ENCODE measurements around the gene VPS51. TPM values are rescaled to one million over a fixed set of nuclear protein-coding genes. Genes with fewer than 3 reads are reported as not detected.
"Not testable (repeated sequence)": the region's sequence is repeated elsewhere in the genome, so short reads cannot be mapped to it uniquely, and the experiment has no call there.

VPS51 gene
- total RNA-seq, 2 donors from 2014 or later = 71.8 to 80.6 TPM

GRCh38 chr11:65136515-65137096 lies 40.6 kb downstream of the VPS51 start:
- peak overlapping the region; percentile 98 for H3K4me3 Mint-ChIP-seq
- H3K36me3 Mint-ChIP-seq (ENCODE audit: low read depth) = peaks cover 37% of the 10 kb centered on the region
- H3K27me3 Mint-ChIP-seq = no peaks in the 10 kb centered on the region
- H3K27ac Mint-ChIP-seq = peak overlapping the region; percentile 99
- ATAC-seq (replicated peaks) = no peak
- peaks cover 17% of the 10 kb centered on the region for H3K4me1 Mint-ChIP-seq
- H3K9me3 Mint-ChIP-seq = no peaks in the 10 kb centered on the region

- H3K4me1 Mint-ChIP-seq = no peaks in the 10 kb centered on the region
- no peak overlapping the region for H3K27ac Mint-ChIP-seq
- no peak overlapping the region for H3K4me3 Mint-ChIP-seq
- ATAC-seq (replicated peaks) = no peak
- peaks cover 3% of the 10 kb centered on the region for H3K27me3 Mint-ChIP-seq
- H3K9me3 Mint-ChIP-seq = no peaks in the 10 kb centered on the region
- no peaks in the 10 kb centered on the region for H3K36me3 Mint-ChIP-seq (ENCODE audit: low read depth)
Measured at GRCh38 chr11:65141896-65142494, 46.0 kb downstream of the VPS51 start.

- Mint-ChIP-seq H3K27me3 (no peaks in the 10 kb centered on the region), H3K9me3 (no peaks in the 10 kb centered on the region), H3K27ac (no peak overlapping the region), H3K4me1 (peaks cover 5% of the 10 kb centered on the region), H3K4me3 (no peak overlapping the region), H3K36me3 (ENCODE audit: low read depth) (no peaks in the 10 kb centered on the region)
- ATAC-seq (replicated peaks) = no peak
Measured at GRCh38 chr11:65147352-65148075, 51.5 kb downstream of the VPS51 start.

- Mint-ChIP-seq H3K4me1 (peaks cover 5% of the 10 kb centered on the region), H3K4me3 (no peak overlapping the region), H3K27ac (no peak overlapping the region), H3K36me3 (ENCODE audit: low read depth) (no peaks in the 10 kb centered on the region), H3K9me3 (no peaks in the 10 kb centered on the region), H3K27me3 (no peaks in the 10 kb centered on the region)
- ATAC-seq (replicated peaks) = no peak
Measured at GRCh38 chr11:65148657-65149056, 52.6 kb downstream of the VPS51 start.

- H3K4me3 Mint-ChIP-seq; H3K27me3 Mint-ChIP-seq; H3K4me1 Mint-ChIP-seq; H3K27ac Mint-ChIP-seq; ATAC-seq (replicated peaks); H3K36me3 Mint-ChIP-seq (ENCODE audit: low read depth); H3K9me3 Mint-ChIP-seq: not testable (repeated sequence)
Measured at GRCh38 chr11:65150131-65150508, 54.1 kb downstream of the VPS51 start.

GRCh38 chr11:65150509-65151299 lies 54.7 kb downstream of the VPS51 start:
- Mint-ChIP-seq H3K27me3 (no peaks in the 10 kb centered on the region), H3K9me3 (no peaks in the 10 kb centered on the region), H3K4me3 (no peak overlapping the region), H3K36me3 (ENCODE audit: low read depth) (no peaks in the 10 kb centered on the region), H3K4me1 (peaks cover 5% of the 10 kb centered on the region), H3K27ac (no peak overlapping the region)
- peak; percentile 87 for ATAC-seq (replicated peaks)

GRCh38 chr11:65151331-65151899 lies 55.4 kb downstream of the VPS51 start:
- Mint-ChIP-seq H3K4me1 (peaks cover 5% of the 10 kb centered on the region), H3K4me3 (no peak overlapping the region), H3K36me3 (ENCODE audit: low read depth) (no peaks in the 10 kb centered on the region), H3K27ac (peak overlapping the region; percentile 40), H3K27me3 (no peaks in the 10 kb centered on the region), H3K9me3 (no peaks in the 10 kb centered on the region)
- ATAC-seq (replicated peaks) = no peak

GRCh38 chr11:65152122-65152521 lies 56.1 kb downstream of the VPS51 start:
- H3K4me3 Mint-ChIP-seq = no peak overlapping the region
- no peaks in the 10 kb centered on the region for H3K9me3 Mint-ChIP-seq
- ATAC-seq (replicated peaks) = no peak
- H3K27me3 Mint-ChIP-seq = peaks cover 2% of the 10 kb centered on the region
- H3K4me1 Mint-ChIP-seq = peaks cover 5% of the 10 kb centered on the region
- H3K27ac Mint-ChIP-seq = peak overlapping the region; percentile 40
- H3K36me3 Mint-ChIP-seq (ENCODE audit: low read depth) = no peaks in the 10 kb centered on the region

- Mint-ChIP-seq H3K27ac (no peak overlapping the region), H3K4me3 (no peak overlapping the region), H3K36me3 (ENCODE audit: low read depth) (no peaks in the 10 kb centered on the region), H3K4me1 (peaks cover 4% of the 10 kb centered on the region), H3K27me3 (peaks cover 6% of the 10 kb centered on the region), H3K9me3 (no peaks in the 10 kb centered on the region)
- no peak for ATAC-seq (replicated peaks)
Measured at GRCh38 chr11:65156256-65156655, 60.2 kb downstream of the VPS51 start.

GRCh38 chr11:65156926-65157325 lies 60.9 kb downstream of the VPS51 start:
- no peak for ATAC-seq (replicated peaks)
- H3K36me3 Mint-ChIP-seq (ENCODE audit: low read depth) = no peaks in the 10 kb centered on the region
- H3K4me1 Mint-ChIP-seq = no peaks in the 10 kb centered on the region
- H3K27me3 Mint-ChIP-seq = peaks cover 6% of the 10 kb centered on the region
- no peak overlapping the region for H3K4me3 Mint-ChIP-seq
- no peak overlapping the region for H3K27ac Mint-ChIP-seq
- no peaks in the 10 kb centered on the region for H3K9me3 Mint-ChIP-seq

GRCh38 chr11:65157336-65157735 lies 61.3 kb downstream of the VPS51 start:
- H3K4me3 Mint-ChIP-seq = no peak overlapping the region
- ATAC-seq (replicated peaks) = no peak
- H3K27ac Mint-ChIP-seq = no peak overlapping the region
- H3K4me1 Mint-ChIP-seq = no peaks in the 10 kb centered on the region
- H3K36me3 Mint-ChIP-seq (ENCODE audit: low read depth) = no peaks in the 10 kb centered on the region
- no peaks in the 10 kb centered on the region for H3K9me3 Mint-ChIP-seq
- H3K27me3 Mint-ChIP-seq = peaks cover 6% of the 10 kb centered on the region

GRCh38 chr11:65159012-65159411 lies 63.0 kb downstream of the VPS51 start:
- Mint-ChIP-seq H3K36me3 (ENCODE audit: low read depth) (no peaks in the 10 kb centered on the region), H3K9me3 (no peaks in the 10 kb centered on the region), H3K4me3 (no peak overlapping the region), H3K27me3 (peaks cover 6% of the 10 kb centered on the region), H3K27ac (no peak overlapping the region), H3K4me1 (no peaks in the 10 kb centered on the region)
- ATAC-seq (replicated peaks) = no peak

GRCh38 chr11:65160643-65161042 lies 64.6 kb downstream of the VPS51 start:
- H3K9me3 Mint-ChIP-seq = no peaks in the 10 kb centered on the region
- H3K4me3 Mint-ChIP-seq = no peak overlapping the region
- H3K27ac Mint-ChIP-seq = no peak overlapping the region
- ATAC-seq (replicated peaks) = no peak
- H3K27me3 Mint-ChIP-seq = peaks cover 6% of the 10 kb centered on the region
- H3K36me3 Mint-ChIP-seq (ENCODE audit: low read depth) = no peaks in the 10 kb centered on the region
- H3K4me1 Mint-ChIP-seq = no peaks in the 10 kb centered on the region
